Ishikawa (cell line): ENCODE measurements around the gene QSOX2.

ENCODE experiments used
- FOXM1 ChIP-seq: IDR thresholded peaks from 2 replicates; pipeline ENCODE4 v1.6.1; 2012; ENCODE audit warnings: low read depth, borderline replicate concordance
- NFIC ChIP-seq: IDR thresholded peaks from 2 replicates; pipeline ENCODE4 v1.6.1; 2012
- RAD21 ChIP-seq: IDR thresholded peaks from 2 replicates; pipeline ENCODE4 v1.6.1; 2012; ENCODE audit warnings: low read depth
- TAF1 ChIP-seq: IDR thresholded peaks from 2 replicates; pipeline ENCODE4 v1.6.1; 2012; ENCODE audit warnings: low read depth, mild to moderate bottlenecking
- TCF12 ChIP-seq: IDR thresholded peaks from 2 replicates; pipeline ENCODE4 v1.6.1; 2012; ENCODE audit warnings: low read depth
- TF ChIP-seq, protein P1 (sequence below): IDR thresholded peaks from 2 replicates; pipeline ENCODE4 v1.6.1; 2012; ENCODE audit warnings: low read depth, mild to moderate bottlenecking
- TF ChIP-seq, protein P2 (sequence below): IDR thresholded peaks from 2 replicates; pipeline ENCODE4 v1.6.1; 2012

DNA sequence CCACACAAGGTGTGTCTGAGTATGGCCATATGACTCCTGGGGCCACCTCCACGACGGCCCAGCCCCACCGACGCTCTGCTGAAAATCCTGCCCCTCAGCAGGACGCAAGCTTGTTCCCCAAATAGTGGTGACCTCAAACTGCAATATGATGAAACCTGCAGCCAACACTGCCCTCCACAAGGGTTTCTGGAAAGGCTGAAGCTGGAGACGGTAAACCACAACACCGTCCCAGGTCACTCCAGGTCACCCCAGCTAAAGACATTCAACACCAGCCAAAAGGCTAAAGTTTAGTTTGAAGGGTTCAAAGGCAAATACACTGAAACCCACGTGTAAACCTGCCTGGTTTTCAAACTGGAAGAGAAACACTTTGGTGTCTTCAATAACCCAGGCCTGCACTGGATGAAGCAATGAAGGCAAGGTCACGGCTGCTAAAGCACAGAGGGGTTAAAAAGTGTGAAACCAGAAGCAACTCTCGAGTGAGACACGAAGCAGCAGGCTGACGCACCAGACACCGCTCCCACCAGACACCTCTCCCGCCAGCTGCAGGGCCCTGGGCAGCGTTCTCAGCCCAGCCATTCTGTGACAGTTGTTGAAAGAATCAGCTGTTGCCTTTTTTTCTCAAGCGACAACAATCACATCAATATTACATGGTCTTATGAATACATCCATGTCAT is 38.9 kb downstream of the QSOX2 start:
- TF ChIP-seq TAF1: no peak
- no peak for TF ChIP-seq NFIC
- no peak for TF ChIP-seq RAD21
- TF ChIP-seq, protein P1, sequence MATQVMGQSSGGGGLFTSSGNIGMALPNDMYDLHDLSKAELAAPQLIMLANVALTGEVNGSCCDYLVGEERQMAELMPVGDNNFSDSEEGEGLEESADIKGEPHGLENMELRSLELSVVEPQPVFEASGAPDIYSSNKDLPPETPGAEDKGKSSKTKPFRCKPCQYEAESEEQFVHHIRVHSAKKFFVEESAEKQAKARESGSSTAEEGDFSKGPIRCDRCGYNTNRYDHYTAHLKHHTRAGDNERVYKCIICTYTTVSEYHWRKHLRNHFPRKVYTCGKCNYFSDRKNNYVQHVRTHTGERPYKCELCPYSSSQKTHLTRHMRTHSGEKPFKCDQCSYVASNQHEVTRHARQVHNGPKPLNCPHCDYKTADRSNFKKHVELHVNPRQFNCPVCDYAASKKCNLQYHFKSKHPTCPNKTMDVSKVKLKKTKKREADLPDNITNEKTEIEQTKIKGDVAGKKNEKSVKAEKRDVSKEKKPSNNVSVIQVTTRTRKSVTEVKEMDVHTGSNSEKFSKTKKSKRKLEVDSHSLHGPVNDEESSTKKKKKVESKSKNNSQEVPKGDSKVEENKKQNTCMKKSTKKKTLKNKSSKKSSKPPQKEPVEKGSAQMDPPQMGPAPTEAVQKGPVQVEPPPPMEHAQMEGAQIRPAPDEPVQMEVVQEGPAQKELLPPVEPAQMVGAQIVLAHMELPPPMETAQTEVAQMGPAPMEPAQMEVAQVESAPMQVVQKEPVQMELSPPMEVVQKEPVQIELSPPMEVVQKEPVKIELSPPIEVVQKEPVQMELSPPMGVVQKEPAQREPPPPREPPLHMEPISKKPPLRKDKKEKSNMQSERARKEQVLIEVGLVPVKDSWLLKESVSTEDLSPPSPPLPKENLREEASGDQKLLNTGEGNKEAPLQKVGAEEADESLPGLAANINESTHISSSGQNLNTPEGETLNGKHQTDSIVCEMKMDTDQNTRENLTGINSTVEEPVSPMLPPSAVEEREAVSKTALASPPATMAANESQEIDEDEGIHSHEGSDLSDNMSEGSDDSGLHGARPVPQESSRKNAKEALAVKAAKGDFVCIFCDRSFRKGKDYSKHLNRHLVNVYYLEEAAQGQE: no peak
- TF ChIP-seq, protein P2, sequence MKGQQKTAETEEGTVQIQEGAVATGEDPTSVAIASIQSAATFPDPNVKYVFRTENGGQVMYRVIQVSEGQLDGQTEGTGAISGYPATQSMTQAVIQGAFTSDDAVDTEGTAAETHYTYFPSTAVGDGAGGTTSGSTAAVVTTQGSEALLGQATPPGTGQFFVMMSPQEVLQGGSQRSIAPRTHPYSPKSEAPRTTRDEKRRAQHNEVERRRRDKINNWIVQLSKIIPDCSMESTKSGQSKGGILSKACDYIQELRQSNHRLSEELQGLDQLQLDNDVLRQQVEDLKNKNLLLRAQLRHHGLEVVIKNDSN: no peak
- no peak for TF ChIP-seq FOXM1
- TF ChIP-seq TCF12: no peak
